GM21447 (cell line): ENCODE measurements around the gene PCNX2.

ENCODE experiments used
- ATAC-seq: cut with Tn5 transposase; IDR thresholded peaks from one replicate; pipeline ENCODE4 v1.9.1; 2021; ENCODE audit not compliant: unreplicated experiment

Gene PCNX2

GRCh38 chr1:232970508-232970907 lies 325.0 kb downstream of the PCNX2 start:
- ATAC-seq: no peak

GRCh38 chr1:232969799-232970198 lies 325.7 kb downstream of the PCNX2 start:
- ATAC-seq: no peak

GRCh38 chr1:232968965-232969364 lies 326.6 kb downstream of the PCNX2 start:
- no peak for ATAC-seq

- no peak for ATAC-seq
Measured at GRCh38 chr1:232968391-232968790, 327.1 kb downstream of the PCNX2 start.

GRCh38 chr1:232966663-232967062 lies 328.9 kb downstream of the PCNX2 start:
- ATAC-seq: no peak

- ATAC-seq: no peak
Measured at GRCh38 chr1:232965912-232966217, 329.7 kb downstream of the PCNX2 start.

GRCh38 chr1:232965124-232965911 lies 330.2 kb downstream of the PCNX2 start:
- ATAC-seq: no peak

- no peak for ATAC-seq
Measured at GRCh38 chr1:232964601-232965000, 330.9 kb downstream of the PCNX2 start.

GRCh38 chr1:232962761-232963745 lies 332.5 kb downstream of the PCNX2 start:
- no peak for ATAC-seq

GRCh38 chr1:232958067-232958466 lies 337.5 kb downstream of the PCNX2 start:
- ATAC-seq: no peak

GRCh38 chr1:232956081-232956480 lies 339.4 kb downstream of the PCNX2 start:
- no peak for ATAC-seq

GRCh38 chr1:232954594-232955365 lies 340.7 kb downstream of the PCNX2 start:
- ATAC-seq: no peak

GRCh38 chr1:232952514-232953499 lies 342.7 kb downstream of the PCNX2 start:
- ATAC-seq: peak; percentile 39

GRCh38 chr1:232951605-232952004 lies 343.9 kb downstream of the PCNX2 start:
- ATAC-seq: no peak

- no peak for ATAC-seq
Measured at GRCh38 chr1:232951180-232951579, 344.3 kb downstream of the PCNX2 start.

- peak; percentile 86 for ATAC-seq
Measured at GRCh38 chr1:232950197-232951176, 345.0 kb downstream of the PCNX2 start, which contains the start of gene NTPCR. Gene NTPCR (plus strand): TSS chr1:232950611. CDS start chr1:232950711, 100 bp downstream.

GRCh38 chr1:232949636-232950196 lies 345.8 kb downstream of the PCNX2 start:
- ATAC-seq: no peak

GRCh38 chr1:232944347-232944746 lies 351.2 kb downstream of the PCNX2 start:
- no peak for ATAC-seq
